HepG2 (cell line): ENCODE results near the gene LENEP. TPM values are rescaled to one million over a fixed set of nuclear protein-coding genes. Genes with fewer than 3 reads are reported as not detected.
A peak's percentile ranks its signal among the peaks of the same experiment; 100 is the strongest.

Source experiments
- CBX5 ChIP-seq: sonication (generic); formaldehyde crosslinking; IDR thresholded peaks from 2 replicates; pipeline ENCODE4 v1.4.0; 2020; ENCODE audit warnings: missing genetic modification reagents, borderline replicate concordance
- HMGXB3 ChIP-seq: sonication (generic); formaldehyde crosslinking; IDR thresholded peaks from 2 replicates; pipeline ENCODE4 v1.4.0; 2020; ENCODE audit warnings: missing genetic modification reagents, borderline replicate concordance
- ISL2 ChIP-seq: sonication (generic); formaldehyde crosslinking; IDR thresholded peaks from 2 replicates; pipeline ENCODE4 v1.5.0; 2020; ENCODE audit warnings: missing genetic modification reagents
- KLF6 ChIP-seq: IDR thresholded peaks from 2 replicates; pipeline ENCODE4 v1.8.0; 2016; ENCODE audit warnings: missing biosample characterization, missing genetic modification reagents
- MIXL1 ChIP-seq: IDR thresholded peaks from 2 replicates; pipeline ENCODE4 v1.6.1; 2016
- PHB2 ChIP-seq: fragments of 450-650 bp; IDR thresholded peaks from 2 replicates; pipeline ENCODE4 v1.6.1; 2018; ENCODE audit not compliant: partially characterized antibody
- RORA ChIP-seq: sonication (generic); formaldehyde crosslinking; IDR thresholded peaks from 2 replicates; pipeline ENCODE4 v1.5.0; 2020; ENCODE audit warnings: mild to moderate bottlenecking, missing genetic modification reagents, moderate library complexity
- RXRB ChIP-seq: IDR thresholded peaks from 2 replicates; pipeline ENCODE4 v1.6.1; 2016; ENCODE audit warnings: borderline replicate concordance, missing genetic modification reagents, missing compliant biosample characterization
- SRY ChIP-seq: sonication (generic); formaldehyde crosslinking; IDR thresholded peaks from 2 replicates; pipeline ENCODE4 v1.8.0; 2022; ENCODE audit warnings: mild to moderate bottlenecking, missing genetic modification reagents
- TBX2 ChIP-seq: sonication (generic); formaldehyde crosslinking; IDR thresholded peaks from 2 replicates; pipeline ENCODE4 v1.5.0; 2020; ENCODE audit warnings: missing genetic modification reagents, mild to moderate bottlenecking, borderline replicate concordance
- TEAD3 ChIP-seq: optimal IDR thresholded peaks from 2 replicates; pipeline ENCODE3; 2016; ENCODE audit warnings: borderline replicate concordance
- TOPORS ChIP-seq: sonication (generic); formaldehyde crosslinking; IDR thresholded peaks from 2 replicates; pipeline ENCODE4 v1.8.0; 2023; ENCODE audit warnings: mild to moderate bottlenecking, missing genetic modification reagents
- USF2 ChIP-seq, 2 experiments: sonication (generic) in 1 of 2; formaldehyde crosslinking in 1 of 2; IDR thresholded peaks; 2 replicates each; pipeline versions ENCODE4 v1.5.1 to v1.6.1; 2011 to 2020; ENCODE audit warnings: borderline replicate concordance in 1 of 2, low read depth in 1 of 2, low read length in 1 of 2, mild to moderate bottlenecking in 1 of 2, missing genetic modification reagents in 1 of 2, moderate library complexity in 1 of 2
- ZBTB7B ChIP-seq: sonication (generic); formaldehyde crosslinking; IDR thresholded peaks from 2 replicates; pipeline ENCODE4 v1.4.0; 2020; ENCODE audit warnings: missing genetic modification reagents
- ZC3H4 ChIP-seq: sonication (generic); formaldehyde crosslinking; IDR thresholded peaks from 2 replicates; pipeline ENCODE4 v1.4.0; 2020; ENCODE audit warnings: missing genetic modification reagents, borderline replicate concordance
- ZNF235 ChIP-seq: sonication (generic); formaldehyde crosslinking; IDR thresholded peaks from 2 replicates; pipeline ENCODE4 v1.8.1; 2023; ENCODE audit warnings: mild to moderate bottlenecking, missing genetic modification reagents, borderline replicate concordance
- ZNF274 ChIP-seq: sonication (generic); formaldehyde crosslinking; IDR thresholded peaks from 2 replicates; pipeline ENCODE4 v1.5.1; 2020; ENCODE audit warnings: mild to moderate bottlenecking, missing genetic modification reagents
- ZNF296 ChIP-seq: sonication (generic); formaldehyde crosslinking; conservative IDR thresholded peaks from 2 replicates; pipeline ENCODE4 v1.5.0; 2020; ENCODE audit warnings: mild to moderate bottlenecking, missing genetic modification reagents
- ZNF331 ChIP-seq: sonication (generic); formaldehyde crosslinking; IDR thresholded peaks from 2 replicates; pipeline ENCODE4 v1.4.0; 2020; ENCODE audit warnings: missing genetic modification reagents
- ZNF343 ChIP-seq: sonication (generic); formaldehyde crosslinking; IDR thresholded peaks from 2 replicates; pipeline ENCODE4 v1.4.0; 2020; ENCODE audit warnings: mild to moderate bottlenecking, missing genetic modification reagents
- ZNF362 ChIP-seq: sonication (generic); formaldehyde crosslinking; IDR thresholded peaks from 2 replicates; pipeline ENCODE4 v1.4.0; 2020; ENCODE audit warnings: missing genetic modification reagents, mild to moderate bottlenecking, borderline replicate concordance
- ZNF367 ChIP-seq: sonication (generic); formaldehyde crosslinking; IDR thresholded peaks from 2 replicates; pipeline ENCODE4 v1.4.0; 2020; ENCODE audit warnings: missing genetic modification reagents, borderline replicate concordance
- ZNF740 ChIP-seq: sonication (generic); formaldehyde crosslinking; IDR thresholded peaks from 2 replicates; pipeline ENCODE4 v1.4.0; 2020; ENCODE audit warnings: missing genetic modification reagents
- polyA plus RNA-seq, 8 experiments: library from polyadenylated mRNA; depleted of rRNA in 3 of 8; stranded (reverse) in 7 of 8; unstranded in 1 of 8; fragments of >200 nt; fragmentation: Illumina TruSeq in 4 of 8; extraction: Trizol in 4 of 8; gene quantifications; 2 replicates each; pipeline versions ENCODE4 v1.2.1 to v1.2.3, GENCODE V29; 2011 to 2016; ENCODE audit warnings: low read depth in 4 of 8, missing spikeins in 1 of 8, mixed read lengths in 1 of 8; ENCODE audit not compliant: insufficient read depth in 1 of 8
- total RNA-seq, 5 experiments: library from RNA; depleted of rRNA; stranded (reverse); fragments of >200 nt; fragmentation: Illumina TruSeq; extraction: Trizol; gene quantifications; 2 replicates each; pipeline ENCODE4 v1.2.3, GENCODE V29; 2016; ENCODE audit warnings: low read depth in 1 of 5

The LENEP gene
- total and polyA plus RNA-seq, 2 of the 13 experiments (the other 11 are each of a cell fraction or from before 2014, with no cell fraction given): 0.29 TPM; not detected in 1

DNA sequence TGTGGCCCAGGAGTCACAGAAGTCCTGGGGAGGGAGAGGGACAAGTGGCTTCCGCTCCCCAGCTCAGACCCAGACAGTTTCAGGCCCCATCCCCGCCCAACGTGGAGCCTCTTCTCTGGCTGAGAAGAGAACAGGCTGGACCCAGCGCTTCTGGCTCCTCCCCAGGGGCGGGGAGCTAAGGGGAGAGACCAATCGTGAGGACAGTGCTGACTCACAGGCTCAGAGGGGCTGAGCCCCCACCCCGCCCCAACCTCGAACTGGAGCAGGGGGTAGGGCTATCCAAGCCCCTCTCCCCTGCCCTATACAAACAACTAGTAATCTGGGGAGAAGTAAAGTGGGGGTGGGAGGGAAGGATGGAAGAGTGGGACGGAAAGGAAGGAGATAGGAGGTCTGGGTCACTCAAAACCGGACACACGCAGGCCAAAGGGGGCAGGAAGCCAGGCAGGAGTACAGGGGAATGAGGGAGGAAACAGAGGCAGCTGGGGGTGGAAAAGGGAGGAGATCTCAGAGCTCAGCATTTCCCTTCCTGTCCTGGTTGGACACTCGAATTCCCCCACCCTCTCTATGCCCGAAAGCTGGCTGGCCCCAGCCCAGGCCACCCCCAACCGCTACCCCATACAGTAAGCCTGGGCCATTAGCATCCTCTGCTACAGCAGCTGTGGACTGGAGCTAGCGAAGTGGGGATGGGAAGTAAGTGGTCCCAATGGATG lies 22.6 kb upstream of the LENEP start, which contains the start of gene SHC1 (continued):
- TF ChIP-seq HMGXB3 (CRISPR knock-in tag) (peak; percentile 58), KLF6 (CRISPR knock-in tag) (no peak), ISL2 (CRISPR knock-in tag) (no peak), TEAD3 (CRISPR knock-in tag) (no peak), CBX5 (CRISPR knock-in tag) (no peak), SRY (no peak), ZNF331 (CRISPR knock-in tag) (no peak), PHB2 (no peak), ZC3H4 (no peak), ZNF367 (CRISPR knock-in tag) (no peak), ZNF235 (CRISPR knock-in tag) (no peak), USF2 (IDR thresholded peaks at IDR 0.05; ENCODE audit: low read depth, low read length) (no peak), USF2 (CRISPR knock-in tag; IDR thresholded peaks at IDR 0.05; ENCODE audit: borderline replicate concordance) (no peak), ZNF343 (CRISPR knock-in tag) (no peak), ZBTB7B (CRISPR knock-in tag) (peak; percentile 26; the same call in 1 of the 2 replicates), ZNF296 (CRISPR knock-in tag) (no peak), RORA (CRISPR knock-in tag) (no peak), TBX2 (CRISPR knock-in tag) (peak; percentile 48; the same call in 1 of the 2 replicates), ZNF274 (CRISPR knock-in tag) (no peak), ZNF740 (CRISPR knock-in tag) (no peak), TOPORS (no peak), ZNF362 (CRISPR knock-in tag) (0 out of 2 replicates have a peak, but pooled peaks have one; percentile 24), MIXL1 (no peak), RXRB (CRISPR knock-in tag) (peak; percentile 35; the same call in 1 of the 2 replicates)
